Gastrocnemius medialis (tissue), 4 donors: ENCODE results near the gene MCOLN3. TPM values are rescaled to one million over a fixed set of nuclear protein-coding genes. Genes with fewer than 3 reads are reported as not detected.
"Not testable (repeated sequence)": the region's sequence is repeated elsewhere in the genome, so short reads cannot be mapped to it uniquely, and the experiment has no call there.

Source experiments
- ATAC-seq, 2 donors: fragments of 150-250 bp; one replicate each; pipeline ENCODE4 v1.9.1; 2016
- DNase-seq, 2 donors: peaks; one replicate each; pipeline ENCODE4 v3.0.0-alpha.2; 2019
- H3K27ac ChIP-seq, 4 donors: fragments of 200-600 bp; sonication (generic); 1 replicate in 1 of 4; 2 replicates in 3 of 4; pipeline ENCODE4 v1.5.1; 2016 to 2018; ENCODE audit warnings: mild to moderate bottlenecking in 2 of 4, moderate library complexity in 1 of 4
- H3K27me3 ChIP-seq, 3 donors: fragments of 200-600 bp; sonication (generic) in 2 of 3; 1 replicate in 1 of 3; 2 replicates in 2 of 3; pipeline versions ENCODE4 v1.5.1 to v1.6.0; 2016 to 2019; ENCODE audit warnings: mild to moderate bottlenecking in 1 of 3, moderate library complexity in 1 of 3
- H3K36me3 ChIP-seq, 2 donors: fragments of 200-600 bp; sonication (generic) in 1 of 2; one replicate each; pipeline ENCODE4 v1.5.1; 2017 to 2018
- H3K4me1 ChIP-seq, 2 donors: fragments of 200-600 bp; sonication (generic) in 1 of 2; one replicate each; pipeline ENCODE4 v1.5.1; 2016 to 2017; ENCODE audit warnings: mild to moderate bottlenecking in 2 of 2
- H3K4me3 ChIP-seq, 4 donors: fragments of 200-600 bp; sonication (generic) in 3 of 4; 1 replicate in 1 of 4; 2 replicates in 3 of 4; pipeline ENCODE4 v1.5.1; 2016 to 2019; ENCODE audit warnings: mild to moderate bottlenecking in 2 of 4
- H3K9me3 ChIP-seq, 3 donors: fragments of 200-600 bp; sonication (generic) in 2 of 3; 1 replicate in 1 of 3; 2 replicates in 2 of 3; pipeline ENCODE4 v1.5.1; 2016 to 2019
- CTCF ChIP-seq, 5 experiments: fragments of 450-650 bp in 3 of 5; fragments of 200-600 bp in 2 of 5; sonication (generic) in 2 of 5; IDR thresholded peaks in 4 of 5; conservative IDR thresholded peaks in 1 of 5; 1 replicate in 4 of 5; 2 replicates in 1 of 5; pipeline ENCODE4 v1.5.1; 2016 to 2019; ENCODE audit warnings: antibody characterized with exemption in 5 of 5, mild to moderate bottlenecking in 3 of 5, moderate library complexity in 3 of 5
- POLR2A ChIP-seq, 2 donors: fragments of 450-650 bp; IDR thresholded peaks; one replicate each; pipeline ENCODE4 v1.6.1; 2017; ENCODE audit warnings: antibody characterized with exemption in 2 of 2, mild to moderate bottlenecking in 2 of 2, moderate library complexity in 2 of 2
- in situ Hi-C, 4 donors: fragments of 200-750 bp; cut with MboI; loops; one replicate each; pipeline versions ENCODE4 v1.15.0 to v1.8.0; 2017; ENCODE audit warnings: low sequenced_read_pairs in 4 of 4
- intact Hi-C: fragments of 100-400 bp; cut with DNase I; formaldehyde crosslinking; loops from one replicate; pipeline ENCODE4 v1.15.1; 2023; ENCODE audit warnings: low total_unique reads
- total RNA-seq, 4 donors: library from RNA; depleted of rRNA; stranded (reverse); fragments of >200 nt; gene quantifications; one replicate each; pipeline versions ENCODE4 v1.1.0 to v1.2.3, GENCODE V29; 2016

Gene MCOLN3
- total RNA-seq, 4 donors from 2014 or later, result 0.19 to 0.61 (median 0.33) TPM

DNA sequence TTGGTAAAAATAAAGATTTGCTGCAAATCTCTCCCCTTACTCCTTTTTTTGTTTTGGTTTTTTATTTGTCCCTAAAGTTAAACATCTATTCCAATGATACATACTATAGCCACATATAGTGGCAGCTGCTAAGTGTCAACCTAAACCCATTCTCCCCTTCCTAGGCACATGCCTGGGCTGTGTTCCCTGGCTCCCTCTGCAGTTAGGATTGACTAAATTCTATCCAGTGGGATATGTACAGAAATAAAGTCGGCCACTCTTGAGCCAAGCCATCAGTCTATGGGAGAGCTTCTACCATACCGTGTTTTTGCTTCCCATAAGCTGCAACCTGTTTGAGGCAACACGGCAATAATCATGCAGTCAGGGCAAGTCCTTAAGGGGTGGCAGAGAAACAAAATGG lies 23.6 kb downstream of the MCOLN3 start:
- in situ Hi-C loops (no loop called here), intact Hi-C loops (no loop called here)
- ATAC-seq (no peak), DNase-seq (no peak)
- H3K27ac ChIP-seq, result no peak overlapping the region
- H3K4me3 ChIP-seq, result no peak overlapping the region
- TF ChIP-seq CTCF (IDR thresholded peaks at IDR 0.05 in 4 of 5, conservative IDR thresholded peaks at IDR 0.05 in 1 of 5) (no peak), POLR2A (IDR thresholded peaks at IDR 0.05) (no peak)
- no peaks in the 10 kb centered on the region for H3K27me3 ChIP-seq
- no peaks in the 10 kb centered on the region for H3K9me3 ChIP-seq
- H3K36me3 ChIP-seq, result no peaks in the 10 kb centered on the region
- no peaks in the 10 kb centered on the region for H3K4me1 ChIP-seq

GRCh38 chr1:85022700-85023099 lies 25.6 kb downstream of the MCOLN3 start:
- ATAC-seq (no peak), DNase-seq (no peak)
- Histone ChIP-seq H3K36me3 (no peaks in the 10 kb centered on the region), H3K4me3 (no peak overlapping the region), H3K27ac (no peak overlapping the region), H3K27me3 (no peaks in the 10 kb centered on the region), H3K4me1 (no peaks in the 10 kb centered on the region), H3K9me3 (no peaks in the 10 kb centered on the region)
- in situ Hi-C loops, result no loop called here
- intact Hi-C loops, result no loop called here
- no peak for TF ChIP-seq CTCF (IDR thresholded peaks at IDR 0.05 in 4 of 5, conservative IDR thresholded peaks at IDR 0.05 in 1 of 5)
- no peak for TF ChIP-seq POLR2A (IDR thresholded peaks at IDR 0.05)

GRCh38 chr1:85019994-85020393 lies 28.3 kb downstream of the MCOLN3 start:
- H3K27ac ChIP-seq, result no peak overlapping the region
- H3K27me3 ChIP-seq, result no peaks in the 10 kb centered on the region
- no peaks in the 10 kb centered on the region for H3K36me3 ChIP-seq
- intact Hi-C loops (no loop called here), in situ Hi-C loops (no loop called here)
- ATAC-seq (peak in 1 of 2 donors; percentile 36), DNase-seq (no peak)
- no peaks in the 10 kb centered on the region for H3K9me3 ChIP-seq
- TF ChIP-seq POLR2A (IDR thresholded peaks at IDR 0.05) (no peak), CTCF (IDR thresholded peaks at IDR 0.05 in 4 of 5, conservative IDR thresholded peaks at IDR 0.05 in 1 of 5) (no peak)
- no peak overlapping the region for H3K4me3 ChIP-seq
- H3K4me1 ChIP-seq, result no peaks in the 10 kb centered on the region

GRCh38 chr1:85015826-85016225 lies 32.5 kb downstream of the MCOLN3 start:
- in situ Hi-C loops, result no loop called here
- DNase-seq, result no peak
- intact Hi-C loops, result no loop called here
- no peak for ATAC-seq
- no peak overlapping the region for H3K4me3 ChIP-seq
- no peaks in the 10 kb centered on the region for H3K9me3 ChIP-seq
- H3K27me3 ChIP-seq, result no peaks in the 10 kb centered on the region
- H3K36me3 ChIP-seq, result no peaks in the 10 kb centered on the region
- TF ChIP-seq POLR2A (IDR thresholded peaks at IDR 0.05) (no peak), CTCF (IDR thresholded peaks at IDR 0.05 in 4 of 5, conservative IDR thresholded peaks at IDR 0.05 in 1 of 5) (no peak)
- H3K27ac ChIP-seq, result no peak overlapping the region
- no peaks in the 10 kb centered on the region for H3K4me1 ChIP-seq

- intact Hi-C loops, H3K9me3 ChIP-seq, in situ Hi-C loops, DNase-seq, H3K36me3 ChIP-seq, H3K4me3 ChIP-seq, H3K27ac ChIP-seq, ATAC-seq, H3K4me1 ChIP-seq: not testable (repeated sequence)
- peaks cover 3 to 10% (median 5%) of the 10 kb centered on the region in 3 donors for H3K27me3 ChIP-seq
Observed at GRCh38 chr1:85005641-85006040, 42.7 kb downstream of the MCOLN3 start.
